CD1c-positive myeloid dendritic cell (primary cell): Measurements from ENCODE around the gene TIA1.
A peak's percentile ranks its signal among the peaks of the same experiment; 100 is the strongest.
"Not testable (repeated sequence)": the region's sequence is repeated elsewhere in the genome, so short reads cannot be mapped to it uniquely, and the experiment has no call there.

Source experiments
- DNase-seq: peaks from one replicate; pipeline ENCODE4 v3.0.0-alpha.2; 2016; ENCODE audit errors: extremely low spot score

The TIA1 gene

DNA sequence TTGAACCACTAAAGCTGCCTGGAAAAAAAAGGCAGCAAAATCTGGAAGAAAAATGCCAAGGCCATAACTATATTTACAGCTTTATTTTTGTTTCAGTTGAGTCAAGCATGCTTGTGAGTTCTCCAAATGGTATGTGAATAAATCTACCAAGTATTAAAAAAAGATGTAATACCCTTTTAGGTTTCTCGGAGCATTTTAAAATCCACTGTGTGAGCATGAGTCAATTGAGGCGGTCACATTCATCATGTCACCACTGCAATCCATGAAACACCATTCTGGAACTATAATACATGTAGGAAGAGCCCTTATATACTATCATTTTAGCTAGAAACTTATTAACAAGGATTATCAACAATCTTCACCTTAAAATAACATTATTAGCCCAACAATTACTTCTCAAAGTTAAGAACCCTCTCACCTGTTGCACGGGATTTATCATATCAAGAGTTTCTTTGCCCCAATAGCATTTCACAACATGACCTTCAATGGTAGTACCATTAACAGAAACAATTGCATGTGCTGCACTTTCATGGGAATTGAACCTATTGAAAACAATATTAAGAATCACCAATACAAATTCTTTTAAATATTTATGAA, 33.4 kb downstream of the TIA1 start:
- DNase-seq: no peak

DNA sequence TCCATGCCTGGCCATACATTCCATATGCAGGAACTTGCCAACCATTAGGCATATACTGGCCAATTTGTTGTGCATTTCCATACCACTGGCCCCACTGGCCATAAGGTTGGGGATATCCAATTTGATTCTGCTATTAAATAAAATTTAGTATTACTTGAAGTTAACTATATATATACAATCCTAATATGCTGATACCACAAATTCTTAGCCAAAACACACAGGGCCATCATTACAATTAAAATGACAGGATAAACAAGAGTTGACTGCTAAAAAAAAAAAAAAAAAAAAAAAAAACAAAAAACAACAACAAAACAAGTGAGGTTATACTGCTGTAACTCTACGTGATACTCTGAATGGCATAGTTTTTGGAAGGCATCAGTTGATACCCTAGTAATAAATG, 34.1 kb downstream of the TIA1 start:
- DNase-seq: no peak

DNA sequence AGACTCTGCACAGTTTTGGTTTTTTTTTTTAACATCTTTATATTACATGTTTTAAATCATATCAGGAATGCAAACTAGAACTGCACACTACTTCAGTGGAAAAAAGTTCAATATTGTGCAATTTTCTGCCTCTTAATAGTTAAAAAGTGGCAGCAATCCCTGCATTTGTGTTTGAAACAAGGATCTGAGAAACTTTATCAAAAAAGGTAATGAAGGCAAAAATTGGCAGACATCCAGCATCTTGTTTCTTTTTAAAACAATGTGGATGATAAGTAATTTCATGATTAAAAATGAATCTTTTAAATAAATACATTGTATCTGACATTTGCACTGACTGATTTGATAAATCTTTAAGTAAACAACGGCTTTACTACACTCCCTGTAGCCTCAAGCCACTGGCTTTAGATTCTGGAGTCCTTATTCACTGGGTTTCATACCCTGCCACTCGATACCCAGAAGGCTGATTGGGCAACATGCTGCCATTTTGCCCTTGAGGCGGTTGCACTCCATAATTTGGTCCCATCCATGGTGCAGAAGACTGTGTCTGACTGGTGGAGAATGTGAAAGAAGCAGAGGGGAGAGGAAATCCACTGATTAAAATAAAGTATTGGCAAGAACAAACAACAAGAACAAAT, 36.0 kb downstream of the TIA1 start:
- DNase-seq: no peak

DNA sequence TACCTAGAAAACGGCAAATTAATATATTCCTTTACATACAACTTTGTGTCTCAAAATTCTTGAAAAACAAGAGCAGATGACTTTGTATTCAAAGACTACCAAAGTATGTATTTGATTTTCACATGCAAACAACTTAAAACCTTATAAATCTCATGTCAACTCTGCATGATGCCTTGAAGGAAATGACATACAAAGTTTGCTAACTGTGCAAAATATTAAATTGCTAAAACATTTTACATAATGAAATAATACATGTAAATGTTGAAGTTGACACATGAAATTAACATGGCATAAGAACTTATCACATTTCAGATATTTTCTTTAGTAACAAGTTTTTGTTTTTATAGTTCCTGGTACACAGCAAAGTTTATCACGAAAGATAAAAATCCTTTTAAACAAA, 36.8 kb downstream of the TIA1 start:
- DNase-seq: no peak

DNA sequence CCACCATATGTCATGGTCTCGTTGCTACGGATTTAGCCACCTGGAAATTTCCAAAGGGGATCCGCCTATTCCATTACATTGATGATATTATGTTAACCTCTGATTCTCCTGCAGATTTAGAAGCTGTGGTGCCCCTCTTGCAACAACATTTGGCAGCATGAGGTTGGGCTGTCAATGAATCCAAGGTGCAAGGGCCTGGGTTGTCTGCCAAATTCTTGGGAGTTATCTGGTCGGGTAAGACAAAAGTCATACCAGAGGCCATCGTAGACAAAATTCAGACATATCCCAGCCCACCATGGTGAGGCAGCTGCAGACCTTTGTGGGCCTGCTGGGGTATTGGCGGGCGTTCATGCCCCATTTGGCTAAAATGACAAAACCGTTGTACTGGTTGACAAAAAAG, 44.0 kb downstream of the TIA1 start:
- no peak for DNase-seq

DNA sequence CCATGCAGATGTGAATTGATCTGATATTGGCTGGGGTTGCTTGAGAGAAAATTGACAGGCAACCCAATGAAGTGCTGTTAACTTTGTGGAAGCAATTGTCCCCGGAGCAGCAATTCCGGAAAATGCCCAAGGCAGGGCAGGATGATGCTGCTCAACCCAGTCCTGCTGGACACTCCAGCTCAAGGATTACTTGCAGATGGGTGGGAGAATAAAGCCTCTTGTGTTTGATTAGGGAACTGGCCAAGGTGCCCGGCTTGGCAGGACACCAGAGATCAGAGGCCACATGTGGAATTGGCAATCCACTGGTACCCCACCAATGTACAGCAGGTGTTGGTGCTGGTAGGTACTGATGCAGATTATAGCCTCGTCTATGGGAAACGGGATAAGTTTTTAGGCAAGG, 45.3 kb downstream of the TIA1 start:
- no peak for DNase-seq

DNA sequence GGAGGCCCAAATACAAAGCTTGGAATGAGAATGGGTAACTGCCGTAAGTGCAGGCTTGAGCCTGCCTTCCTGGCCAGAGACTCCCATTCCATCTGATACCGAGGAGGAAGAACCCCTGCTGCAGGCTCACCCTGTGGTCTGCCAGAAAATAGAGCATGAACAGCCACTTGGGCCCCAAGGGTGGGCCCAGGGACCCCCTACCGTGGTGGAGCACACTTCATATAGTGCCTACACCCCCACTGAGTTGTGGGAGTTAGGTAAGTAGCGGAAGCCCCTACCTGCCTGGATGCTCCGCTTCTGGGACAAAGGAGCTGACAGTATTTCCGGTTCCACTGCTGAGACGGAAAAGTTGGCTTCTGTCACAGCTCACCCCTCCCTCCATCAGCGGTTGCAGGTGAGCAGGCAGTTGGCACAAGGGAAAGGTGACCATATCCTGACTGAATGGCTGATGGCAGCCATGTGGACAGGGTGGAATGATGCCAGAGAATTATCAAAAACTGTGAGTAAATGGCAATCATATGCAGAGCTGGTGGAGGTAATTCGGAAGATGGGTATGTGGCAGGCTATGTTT, 46.1 kb downstream of the TIA1 start:
- no peak for DNase-seq

DNA sequence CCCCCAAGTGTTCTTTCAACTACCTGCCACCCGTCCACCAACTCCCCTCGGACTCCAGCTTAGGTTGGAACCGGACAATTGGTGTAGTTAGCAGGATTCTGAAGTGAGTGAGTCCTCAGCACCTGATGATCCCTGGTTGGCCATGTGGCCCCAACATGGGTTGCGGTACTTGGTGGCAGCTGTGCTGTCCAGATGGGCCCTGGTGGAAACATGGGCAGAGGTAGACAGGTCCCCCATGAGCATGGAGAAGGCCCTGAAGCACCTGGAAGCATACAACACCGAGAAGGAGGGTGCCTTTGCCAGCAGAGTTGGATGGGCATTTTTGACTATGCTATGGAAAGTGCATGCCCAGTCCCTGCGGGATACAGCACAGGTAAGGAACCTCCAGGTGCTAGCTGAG, 46.6 kb downstream of the TIA1 start:
- no peak for DNase-seq

DNA sequence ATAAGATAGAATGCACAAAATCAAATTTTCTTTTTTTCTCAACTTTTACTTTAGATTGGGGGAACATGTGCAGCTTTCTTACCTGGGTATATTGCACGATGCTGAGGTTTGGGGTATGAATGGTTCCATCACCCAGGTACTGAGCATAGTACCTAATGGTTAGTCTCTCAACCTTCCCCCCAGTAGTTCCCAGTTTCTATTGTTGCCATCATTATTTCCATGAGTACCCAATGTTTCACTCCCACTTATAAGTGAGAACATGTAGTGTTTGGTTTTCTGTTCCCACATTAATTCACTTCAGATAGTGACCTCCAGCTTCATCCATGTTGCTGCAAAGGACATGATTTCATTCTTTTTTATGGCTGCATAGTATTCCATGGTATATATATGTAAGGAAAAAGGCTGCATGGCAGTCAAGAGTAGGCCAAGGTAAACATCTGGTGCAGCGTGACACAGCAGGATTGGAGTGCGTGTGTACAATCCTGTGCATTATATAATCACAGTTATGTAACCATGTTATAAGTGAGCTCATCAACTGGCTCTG, 47.1 kb downstream of the TIA1 start:
- no peak for DNase-seq

DNA sequence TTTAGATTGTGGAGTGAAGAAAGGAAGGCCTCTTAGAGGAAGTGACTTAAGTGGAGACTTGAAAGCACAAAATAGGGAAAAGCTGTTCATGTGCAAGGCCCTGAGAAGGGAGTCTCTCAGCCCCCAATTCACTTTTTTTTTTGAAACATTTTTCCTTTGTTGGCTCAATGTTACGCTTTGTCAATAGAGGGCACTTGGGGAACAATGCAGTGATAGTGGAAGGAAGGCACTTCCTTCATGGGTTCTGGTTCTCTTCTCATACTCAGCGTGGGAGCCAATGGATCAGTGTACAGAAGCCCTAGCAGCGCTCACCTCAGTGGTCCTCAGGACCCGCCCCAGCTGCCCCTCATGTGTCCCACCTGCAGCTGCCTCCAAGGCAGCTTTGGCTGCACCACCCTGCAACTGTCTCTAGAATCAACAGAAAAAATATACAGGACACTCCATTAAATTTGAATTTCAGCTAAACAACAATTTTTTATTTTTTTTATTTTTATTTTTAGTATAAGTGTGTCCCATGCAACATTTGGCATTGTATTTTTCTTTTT, 49.0 kb downstream of the TIA1 start:
- no peak for DNase-seq

DNA sequence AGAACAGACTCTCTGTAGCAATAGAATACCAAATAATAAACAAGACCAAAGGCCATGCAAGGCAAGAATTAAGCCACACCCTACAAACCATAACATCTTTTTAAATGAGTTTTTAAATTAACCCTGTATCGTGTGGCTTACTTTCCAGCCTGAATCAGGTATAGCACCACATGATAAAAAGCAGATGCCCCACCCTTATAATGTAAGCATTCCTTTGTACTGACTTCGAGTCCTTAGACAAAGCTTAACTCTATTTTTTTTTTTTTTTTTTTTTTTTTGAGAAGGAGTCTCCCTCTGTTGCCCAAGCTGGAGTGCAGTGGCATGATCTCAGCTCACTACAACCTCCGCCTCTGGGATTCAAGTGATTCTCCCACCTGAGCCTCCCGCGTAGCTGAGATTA, 55.9 kb downstream of the TIA1 start:
- DNase-seq: no peak

DNA sequence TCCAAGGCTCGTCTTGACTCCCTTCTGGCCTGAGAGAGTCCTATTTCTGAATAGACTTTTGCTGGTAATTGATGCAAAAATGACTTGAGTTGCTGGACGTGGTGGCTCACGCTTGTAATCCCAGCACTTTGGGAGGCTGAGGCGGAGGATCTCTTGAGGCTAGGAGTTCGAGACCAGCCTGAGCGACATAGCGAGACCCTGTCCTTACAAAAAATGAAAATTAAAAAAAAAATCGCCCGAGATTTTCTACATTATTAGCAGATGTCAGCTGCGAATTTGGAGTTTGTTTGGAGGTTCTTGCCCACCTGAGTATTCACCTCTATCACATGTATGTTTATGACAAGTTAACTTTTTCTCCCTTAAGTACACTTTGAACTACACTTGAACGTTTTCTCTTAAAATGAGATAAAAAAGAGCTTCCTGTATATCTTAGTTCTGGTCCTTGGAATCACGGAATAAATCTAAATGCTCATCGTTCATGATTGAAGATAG, 57.1 kb downstream of the TIA1 start:
- DNase-seq: no peak

DNA sequence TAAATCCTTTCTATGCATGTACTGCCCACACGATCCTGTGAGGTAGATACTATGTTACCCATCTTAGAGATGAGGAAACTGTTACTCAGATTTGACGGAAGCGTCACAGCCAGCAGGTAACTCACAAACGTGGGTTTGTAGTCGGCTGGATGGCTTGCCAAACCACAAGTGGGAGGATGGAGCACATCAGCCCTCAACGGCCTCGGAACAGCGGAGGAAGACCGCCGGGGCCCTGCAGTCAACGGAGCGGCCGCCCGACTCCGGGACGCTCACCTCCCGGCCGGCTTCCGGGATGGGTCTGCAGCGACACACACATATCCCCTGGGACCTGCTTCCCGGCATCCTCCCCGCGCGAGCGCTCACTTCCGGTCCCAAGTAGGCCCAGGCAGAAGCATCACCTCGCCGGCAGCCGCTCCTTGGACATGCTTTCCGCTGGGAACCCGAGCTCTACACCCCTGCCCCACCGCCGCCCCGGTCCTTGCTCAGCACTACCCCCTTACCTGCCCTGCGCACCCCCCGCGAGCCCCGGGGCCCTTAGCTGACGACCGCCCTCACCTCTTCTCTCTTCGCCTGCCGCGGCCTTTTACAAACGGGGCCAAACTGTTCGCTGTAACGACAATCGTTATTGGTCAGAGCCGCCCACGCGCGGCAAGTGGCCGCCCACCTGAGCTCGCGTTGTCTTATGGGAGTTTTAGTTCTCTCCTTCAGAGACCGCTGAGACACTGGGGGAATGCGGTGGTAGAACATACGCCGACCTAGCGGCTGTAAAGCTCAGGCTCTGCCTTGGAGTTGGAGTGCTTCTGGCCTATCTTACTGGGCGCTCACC, 57.8 kb downstream of the TIA1 start, which contains the start of gene C2orf42:
Gene C2orf42 (minus strand): TSS at position 602 of the 826 bp plus-strand sequence. CDS start 9,034 bp downstream, outside the sequence.
- peak; percentile 99 for DNase-seq

DNA sequence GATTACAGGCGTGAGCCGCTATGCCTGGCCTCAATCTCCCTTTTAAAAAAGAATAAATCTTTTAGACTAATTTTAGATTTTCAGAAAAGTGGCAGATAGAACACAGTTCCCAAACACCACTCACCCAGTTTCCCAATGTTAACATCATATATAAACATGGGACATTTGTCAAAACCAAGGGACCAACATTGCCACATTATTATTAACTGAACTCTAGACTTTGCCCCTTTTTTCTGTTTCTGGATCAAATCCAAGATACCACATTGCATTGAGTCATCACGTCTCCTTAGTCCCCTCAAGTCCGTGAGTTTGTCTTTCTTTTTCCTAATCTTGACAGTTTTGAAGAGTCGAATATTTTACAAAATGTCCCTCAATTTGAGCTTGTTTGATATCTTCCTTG, 60.0 kb downstream of the TIA1 start:
- DNase-seq: no peak

DNA sequence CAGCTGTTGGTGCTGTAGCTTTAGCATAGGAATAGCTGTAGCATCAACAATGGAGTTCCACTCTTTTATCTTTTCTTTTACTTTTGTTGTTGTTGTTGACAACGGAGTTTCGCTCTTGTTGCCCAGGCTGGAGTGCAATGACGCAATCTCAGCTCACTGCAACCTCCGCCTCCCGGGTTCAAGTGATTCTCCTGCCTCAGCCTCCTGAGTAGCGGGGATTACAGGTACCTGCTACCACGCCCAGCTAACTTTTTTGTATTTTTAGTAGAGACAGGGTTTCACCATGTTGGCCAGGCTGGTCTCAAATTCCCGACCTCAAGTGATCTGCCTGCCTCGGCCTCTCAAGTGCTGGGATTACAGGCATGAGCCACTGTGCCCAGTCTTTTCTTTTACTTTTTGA, 61.3 kb downstream of the TIA1 start:
- DNase-seq: not testable (repeated sequence)

DNA sequence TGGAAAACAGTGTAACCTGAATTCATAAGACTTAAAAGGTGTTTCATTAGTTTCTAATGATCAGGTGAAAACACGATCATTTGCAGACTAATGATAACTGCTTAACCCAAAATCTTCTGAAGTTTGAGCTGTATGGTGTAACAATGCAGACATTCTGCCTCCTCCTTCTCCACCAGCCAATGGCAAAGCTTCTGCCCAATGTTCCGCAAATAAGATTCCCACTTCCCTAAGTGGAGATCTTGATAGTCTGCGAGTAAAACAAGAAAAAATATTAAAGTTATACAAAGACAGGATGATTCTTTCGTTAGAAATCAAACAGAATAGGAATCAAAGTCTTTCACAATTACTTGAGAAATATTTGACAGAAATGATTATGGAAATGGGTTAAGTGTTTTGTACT, 65.7 kb downstream of the TIA1 start:
- DNase-seq: peak; percentile 20

DNA sequence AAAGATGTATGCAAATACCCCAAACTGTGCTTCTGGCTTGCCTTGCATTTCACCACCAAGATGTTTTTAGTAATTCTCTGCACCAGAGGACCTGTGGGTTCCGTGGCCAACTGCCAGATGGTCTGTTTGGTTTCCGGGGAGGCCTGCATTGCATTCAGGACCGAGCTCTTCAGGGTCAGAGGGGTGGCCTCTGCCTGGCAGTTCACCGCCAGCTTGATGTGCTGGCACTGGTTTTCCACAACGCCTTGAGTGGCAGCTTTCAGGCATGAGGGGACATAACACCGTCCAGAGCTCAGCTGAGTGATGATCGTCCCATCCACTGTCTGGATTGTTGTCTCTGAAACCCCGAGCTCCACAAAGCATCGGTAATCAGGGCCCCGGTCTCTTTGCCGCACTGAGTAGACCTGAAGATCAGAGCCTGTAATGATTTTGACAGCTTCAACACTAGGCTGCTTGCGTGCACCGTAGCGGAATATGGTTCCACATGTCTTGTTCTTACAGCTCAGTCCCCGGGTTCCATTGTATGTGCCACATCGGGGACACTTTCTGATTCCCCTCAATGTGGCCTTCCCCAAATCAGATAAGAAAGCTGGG, 67.0 kb downstream of the TIA1 start:
- DNase-seq: no peak

DNA sequence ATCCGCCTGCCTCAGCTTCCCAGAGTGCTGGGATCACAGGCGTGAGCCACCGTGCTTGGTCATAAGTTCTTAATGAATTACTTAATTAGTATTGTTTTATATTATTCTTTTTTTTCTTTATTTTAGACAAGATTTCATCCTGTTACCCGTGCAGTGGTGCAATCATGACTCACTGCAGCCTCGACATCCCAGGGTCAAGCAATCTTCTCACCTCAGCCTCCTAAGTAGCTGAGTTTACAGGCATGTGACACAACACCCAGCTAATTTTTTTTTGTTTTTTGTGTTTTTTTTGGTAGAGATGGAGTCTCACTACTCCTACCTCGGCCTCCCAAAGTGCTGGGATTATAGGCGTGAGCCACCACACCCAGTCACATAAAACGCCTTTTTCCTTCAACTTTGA, 74.9 kb downstream of the TIA1 start:
- no peak for DNase-seq

DNA sequence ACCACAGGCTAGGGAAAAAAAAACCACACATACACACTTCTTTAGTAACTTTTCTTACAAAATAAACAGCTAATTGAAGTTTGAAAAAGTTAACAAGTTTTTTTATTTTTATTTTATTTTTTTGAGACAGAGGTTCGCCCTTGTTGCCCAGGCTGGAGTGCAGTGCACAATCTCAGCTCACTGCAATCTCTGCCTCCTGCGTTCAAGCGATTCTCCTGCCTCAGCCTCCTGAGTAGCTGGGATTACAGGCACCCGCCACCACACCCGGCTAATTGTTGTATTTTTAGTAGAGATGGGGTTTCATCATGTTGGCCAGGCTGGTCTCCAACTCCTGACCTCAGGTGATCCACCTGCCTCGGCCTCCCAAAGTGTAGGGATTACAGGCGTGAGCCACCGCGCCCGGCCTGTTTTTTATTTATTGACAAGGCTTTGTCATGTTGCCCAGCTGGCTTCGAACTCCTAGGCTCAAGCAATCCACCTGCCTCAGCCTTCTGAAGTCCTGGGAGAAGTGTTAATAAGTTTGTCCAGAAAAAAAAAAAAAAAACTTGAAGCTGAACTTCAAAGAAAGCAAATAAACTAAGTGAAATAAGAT, 78.7 kb downstream of the TIA1 start:
- DNase-seq: not testable (repeated sequence)

DNA sequence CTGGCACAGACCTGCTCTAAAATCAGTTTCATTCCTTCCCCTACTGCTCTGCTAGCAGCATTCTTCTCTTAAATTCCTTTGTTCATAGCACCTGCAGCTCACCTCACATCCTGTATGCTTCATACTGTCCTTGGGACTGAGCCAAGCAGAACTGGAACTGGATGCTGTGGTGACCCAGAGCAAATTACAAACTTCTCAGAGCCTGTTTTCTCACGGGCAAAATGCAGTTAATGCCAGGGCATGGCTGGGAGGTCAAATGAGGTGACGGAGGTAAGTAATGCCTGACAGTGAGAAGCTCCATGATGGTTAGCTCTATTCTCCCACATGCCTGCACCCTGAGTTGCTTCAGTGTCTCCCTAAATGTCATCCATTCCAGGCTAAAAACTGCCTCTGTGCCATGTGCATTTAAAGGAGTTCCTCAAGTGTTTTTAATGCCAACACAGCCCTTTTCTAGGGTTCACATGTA, 87.3 kb downstream of the TIA1 start:
- no peak for DNase-seq

DNA sequence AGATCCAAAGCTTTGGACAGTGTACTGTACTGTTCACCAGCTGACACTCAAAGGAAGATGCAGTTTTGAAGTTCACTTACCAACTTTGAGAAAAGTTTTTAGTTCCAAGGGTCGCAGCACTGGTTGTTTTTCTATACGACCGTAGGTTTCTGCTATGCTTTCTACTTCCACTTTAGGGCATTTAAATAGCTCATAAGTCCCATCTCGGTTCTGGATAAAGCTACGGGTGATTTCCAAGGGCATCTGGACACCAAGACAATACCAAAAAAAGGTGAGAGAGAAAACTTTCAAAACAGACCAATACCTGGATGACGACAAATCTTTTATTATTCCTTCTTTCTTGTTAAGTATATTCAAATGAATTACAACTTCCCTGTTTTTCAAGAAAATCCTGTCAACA, 87.9 kb downstream of the TIA1 start:
- no peak for DNase-seq
